HCT116 (cell line): ENCODE measurements around the gene PLEKHA5. TPM values are rescaled to one million over a fixed set of nuclear protein-coding genes. Genes with fewer than 3 reads are reported as not detected.

ENCODE experiments used
- ATAC-seq: fragments of 200-7000 bp; cut with Tn5 transposase; 2 replicates; pipeline ENCODE4 v1.9.1; 2020; ENCODE audit warnings: mild to moderate bottlenecking, moderate library complexity
- BruUV-seq: library from RNA; stranded (reverse); fragments of 400-500 nt; replicated peaks from 2 replicates; lab custom pipeline; 2021; lab: Mats Ljungman, UMichigan
- CTCF ChIA-PET: fragments of 300-600 bp; sonication (Branson Sonifier 250); formaldehyde crosslinking; loops from one replicate; lab custom pipeline; 2021; ENCODE audit warnings: antibody characterized with exemption; lab: Charles Lee
- POLR2A ChIA-PET: fragments of 300-600, 350-600 bp; sonication (Branson Sonifier 250); formaldehyde crosslinking; loops from one replicate; lab custom pipeline; 2021; ENCODE audit warnings: antibody characterized with exemption; lab: Charles Lee
- RAD21 ChIA-PET, 2 experiments: fragments of 300-600 bp; sonication (Branson Sonifier 250); formaldehyde crosslinking; loops; one replicate each; lab custom pipeline; 2023; ENCODE audit warnings: low total read pairs in 2 of 2; ENCODE audit not compliant: uncharacterized antibody in 2 of 2, unreplicated experiment in 2 of 2, low non-redundant PET in 1 of 2; lab: Charles Lee
- DNase-seq: peaks from one replicate; pipeline ENCODE4 v3.0.0-alpha.2; 2010; ENCODE audit warnings: low read depth, low spot score
- H2AFZ ChIP-seq: fragments of 200-600 bp; shearing (Covaris generic), sonication (generic); 2 replicates; pipeline ENCODE4 v1.6.1; 2017; ENCODE audit warnings: low read depth, mixed run types, mixed read lengths, antibody characterized with exemption, low read length; ENCODE audit not compliant: poor library complexity, severe bottlenecking
- H3K27ac ChIP-seq: 2 replicates; pipeline ENCODE4 v1.5.1; 2012; ENCODE audit warnings: low read depth, low read length
- H3K27me3 ChIP-seq: fragments of 200-600 bp; sonication (generic); 2 replicates; pipeline ENCODE4 v1.6.1; 2016; ENCODE audit warnings: mixed run types, low read length, mixed read lengths; ENCODE audit not compliant: insufficient read depth
- H3K36me3 ChIP-seq, 2 experiments: fragments of 200-500 bp in 1 of 2; fragments of 200-600 bp in 1 of 2; sonication (Bioruptor generic) in 1 of 2; sonication (generic) in 1 of 2; 2 replicates each; pipeline versions ENCODE4 v1.5.1 to v1.6.1; 2014 to 2016; ENCODE audit warnings: low read length in 2 of 2, inconsistent platforms in 1 of 2, mixed read lengths in 1 of 2, mixed run types in 1 of 2; ENCODE audit not compliant: insufficient read depth in 2 of 2, control insufficient read depth in 1 of 2
- H3K4me1 ChIP-seq, 2 experiments: fragments of 200-600 bp in 1 of 2; sonication (generic) in 1 of 2; 2 replicates each; pipeline versions ENCODE4 v1.5.1 to v1.6.1; 2012 to 2017; ENCODE audit warnings: low read length in 2 of 2, inconsistent platforms in 1 of 2, mild to moderate bottlenecking in 1 of 2, mixed read lengths in 1 of 2, mixed run types in 1 of 2, moderate library complexity in 1 of 2; ENCODE audit not compliant: insufficient read depth in 2 of 2, control insufficient read depth in 1 of 2
- H3K4me2 ChIP-seq: fragments of 200-600 bp; sonication (generic); 2 replicates; pipeline ENCODE4 v1.6.1; 2017; ENCODE audit warnings: mixed run types, low read length, mixed read lengths
- H3K4me3 ChIP-seq, 2 experiments: fragments of 200-600 bp in 1 of 2; sonication (generic) in 1 of 2; replicated peaks in 1 of 2; 2 replicates each; pipeline ENCODE4 v1.5.1; 2011 to 2016; ENCODE audit warnings: low read length in 2 of 2, control low read depth in 1 of 2, low read depth in 1 of 2, mild to moderate bottlenecking in 1 of 2, mixed read lengths in 1 of 2, mixed run types in 1 of 2
- H3K79me2 ChIP-seq: fragments of 200-600 bp; sonication (generic); 2 replicates; pipeline ENCODE4 v1.6.1; 2017; ENCODE audit warnings: mild to moderate bottlenecking, mixed run types, low read length, moderate library complexity, mixed read lengths; ENCODE audit not compliant: insufficient read depth
- H3K9ac ChIP-seq: fragments of 200-600 bp; sonication (generic); 2 replicates; pipeline ENCODE4 v1.6.1; 2016; ENCODE audit warnings: low read length, mixed read lengths
- H3K9me2 ChIP-seq: fragments of 200-600 bp; sonication (generic), shearing (Covaris generic); 2 replicates; pipeline ENCODE4 v1.6.1; 2017; ENCODE audit warnings: mixed run types, mild to moderate bottlenecking, moderate library complexity; ENCODE audit not compliant: insufficient read depth
- H3K9me3 ChIP-seq, 2 experiments: fragments of 200-500 bp in 1 of 2; fragments of 200-600 bp in 1 of 2; sonication (Bioruptor generic) in 1 of 2; sonication (generic) in 1 of 2; 2 replicates each; pipeline ENCODE4 v1.6.1; 2014 to 2017; ENCODE audit warnings: low read length in 2 of 2, mixed read lengths in 2 of 2, inconsistent platforms in 1 of 2, low read depth in 1 of 2, mild to moderate bottlenecking in 1 of 2, mixed run types in 1 of 2, moderate library complexity in 1 of 2; ENCODE audit not compliant: control insufficient read depth in 1 of 2, insufficient read depth in 1 of 2
- H4K20me1 ChIP-seq: fragments of 200-600 bp; sonication (generic), shearing (Covaris generic); 2 replicates; pipeline ENCODE4 v1.6.1; 2017; ENCODE audit warnings: mixed run types, mild to moderate bottlenecking, moderate library complexity; ENCODE audit not compliant: insufficient read depth
- CBX3 ChIP-seq: IDR thresholded peaks from 2 replicates; pipeline ENCODE4 v1.6.1; 2012; ENCODE audit warnings: low read depth
- EGR1 ChIP-seq: IDR thresholded peaks from 2 replicates; pipeline ENCODE4 v1.6.1; 2012; ENCODE audit warnings: low read depth
- ELF1 ChIP-seq: IDR thresholded peaks from 2 replicates; pipeline ENCODE4 v1.6.1; 2012; ENCODE audit warnings: low read depth, borderline replicate concordance
- EZH2phosphoT487 ChIP-seq: fragments of 200-600 bp; IDR thresholded peaks from 2 replicates; pipeline ENCODE4 v1.6.1; 2018; ENCODE audit warnings: antibody characterized with exemption, borderline replicate concordance
- FOSL1 ChIP-seq: IDR thresholded peaks from 2 replicates; pipeline ENCODE4 v1.6.1; 2012; ENCODE audit warnings: low read depth
- JUND ChIP-seq: IDR thresholded peaks from 2 replicates; pipeline ENCODE4 v1.6.1; 2012
- POLR2A ChIP-seq: IDR thresholded peaks from 2 replicates; pipeline ENCODE4 v1.7.0; 2011; ENCODE audit warnings: borderline replicate concordance; ENCODE audit not compliant: insufficient read depth, insufficient read length; ENCODE audit errors: extremely low read depth
- RAD21 ChIP-seq: IDR thresholded peaks from 2 replicates; pipeline ENCODE4 v1.6.1; 2012; ENCODE audit warnings: low read depth, mild to moderate bottlenecking
- TCF7L2 ChIP-seq: IDR thresholded peaks from 2 replicates; pipeline ENCODE4 v1.7.0; 2011; ENCODE audit warnings: borderline replicate concordance, inconsistent platforms; ENCODE audit not compliant: insufficient read depth, insufficient read length; ENCODE audit errors: extremely low read depth
- YY1 ChIP-seq: IDR thresholded peaks from 2 replicates; pipeline ENCODE4 v1.6.1; 2011; ENCODE audit warnings: low read length, low read depth, moderate library complexity, mild to moderate bottlenecking; ENCODE audit not compliant: insufficient replicate concordance; ENCODE audit errors: extremely low read depth
- ZFX ChIP-seq: fragments of 450-650 bp; IDR thresholded peaks from 2 replicates; pipeline ENCODE4 v1.6.1; 2017
- ZNF274 ChIP-seq: fragments of 200-500 bp; sonication (Bioruptor generic); IDR thresholded peaks from 2 replicates; pipeline ENCODE4 v1.6.1; 2014; ENCODE audit warnings: mild to moderate bottlenecking, low read depth, low read length, inconsistent platforms
- intact Hi-C: fragments of 100-400 bp; cut with micrococcal nuclease; formaldehyde crosslinking; loops from 2 replicates; pipeline ENCODE4 v1.10.0; 2022
- total RNA-seq: library from RNA; stranded (reverse); gene quantifications from one replicate; pipeline ENCODE4 v1.2.1, GENCODE V29; 2021; ENCODE audit not compliant: unreplicated experiment
- TF ChIP-seq, protein P1 (sequence below): IDR thresholded peaks from 2 replicates; pipeline ENCODE4 v1.6.1; 2012
- TF ChIP-seq, protein P2 (sequence below): IDR thresholded peaks from 2 replicates; pipeline ENCODE4 v1.6.1; 2012; ENCODE audit warnings: low read depth
- TF ChIP-seq, protein P3 (sequence below), 3 experiments: fragments of 200-600 bp in 1 of 3; sonication (generic) in 1 of 3; IDR thresholded peaks in 2 of 3; conservative IDR thresholded peaks in 1 of 3; 2 replicates each; pipeline ENCODE4 v1.5.1; 2012 to 2017; ENCODE audit warnings: low read depth in 2 of 3, low read length in 2 of 3, antibody characterized with exemption in 1 of 3, borderline replicate concordance in 1 of 3, control low read depth in 1 of 3, mild to moderate bottlenecking in 1 of 3, mixed read lengths in 1 of 3, mixed run types in 1 of 3, moderate library complexity in 1 of 3; ENCODE audit not compliant: insufficient read depth in 1 of 3

Gene PLEKHA5
- total RNA-seq, 1 experiment from 2014 or later = 18.9 TPM

DNA sequence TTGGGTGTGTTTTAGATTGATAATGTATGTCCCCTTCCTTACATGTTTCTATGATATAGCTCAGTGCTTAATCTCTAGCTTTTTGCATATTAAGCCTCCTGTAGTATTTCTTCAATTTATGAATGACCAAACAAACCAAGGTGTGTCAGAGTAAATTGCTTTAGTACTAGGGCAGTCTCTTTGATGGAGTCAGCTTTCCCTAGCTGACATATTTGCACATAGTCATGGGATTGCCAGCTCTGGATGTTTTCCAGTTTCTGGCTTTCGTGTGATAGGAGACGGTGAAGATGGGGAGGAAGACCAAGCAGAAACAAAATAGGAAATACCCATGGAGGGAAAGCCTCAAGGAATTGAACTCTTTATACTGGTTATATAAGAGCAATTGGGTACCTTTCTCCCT lies 148.9 kb downstream of the PLEKHA5 start:
- ChIA-PET POLR2A (no interaction called here), CTCF (no interaction called here), RAD21 (no interaction called here)
- DNase-seq (no peak), ATAC-seq (no peak)
- TF ChIP-seq, protein P1, sequence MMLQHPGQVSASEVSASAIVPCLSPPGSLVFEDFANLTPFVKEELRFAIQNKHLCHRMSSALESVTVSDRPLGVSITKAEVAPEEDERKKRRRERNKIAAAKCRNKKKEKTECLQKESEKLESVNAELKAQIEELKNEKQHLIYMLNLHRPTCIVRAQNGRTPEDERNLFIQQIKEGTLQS = no peak
- TF ChIP-seq POLR2A (no peak), RAD21 (no peak), YY1 (no peak), EGR1 (no peak), ELF1 (no peak), ZNF274 (no peak), ZFX (no peak), JUND (no peak), EZH2phosphoT487 (no peak), TCF7L2 (no peak), CBX3 (no peak), FOSL1 (no peak)
- TF ChIP-seq, protein P2, sequence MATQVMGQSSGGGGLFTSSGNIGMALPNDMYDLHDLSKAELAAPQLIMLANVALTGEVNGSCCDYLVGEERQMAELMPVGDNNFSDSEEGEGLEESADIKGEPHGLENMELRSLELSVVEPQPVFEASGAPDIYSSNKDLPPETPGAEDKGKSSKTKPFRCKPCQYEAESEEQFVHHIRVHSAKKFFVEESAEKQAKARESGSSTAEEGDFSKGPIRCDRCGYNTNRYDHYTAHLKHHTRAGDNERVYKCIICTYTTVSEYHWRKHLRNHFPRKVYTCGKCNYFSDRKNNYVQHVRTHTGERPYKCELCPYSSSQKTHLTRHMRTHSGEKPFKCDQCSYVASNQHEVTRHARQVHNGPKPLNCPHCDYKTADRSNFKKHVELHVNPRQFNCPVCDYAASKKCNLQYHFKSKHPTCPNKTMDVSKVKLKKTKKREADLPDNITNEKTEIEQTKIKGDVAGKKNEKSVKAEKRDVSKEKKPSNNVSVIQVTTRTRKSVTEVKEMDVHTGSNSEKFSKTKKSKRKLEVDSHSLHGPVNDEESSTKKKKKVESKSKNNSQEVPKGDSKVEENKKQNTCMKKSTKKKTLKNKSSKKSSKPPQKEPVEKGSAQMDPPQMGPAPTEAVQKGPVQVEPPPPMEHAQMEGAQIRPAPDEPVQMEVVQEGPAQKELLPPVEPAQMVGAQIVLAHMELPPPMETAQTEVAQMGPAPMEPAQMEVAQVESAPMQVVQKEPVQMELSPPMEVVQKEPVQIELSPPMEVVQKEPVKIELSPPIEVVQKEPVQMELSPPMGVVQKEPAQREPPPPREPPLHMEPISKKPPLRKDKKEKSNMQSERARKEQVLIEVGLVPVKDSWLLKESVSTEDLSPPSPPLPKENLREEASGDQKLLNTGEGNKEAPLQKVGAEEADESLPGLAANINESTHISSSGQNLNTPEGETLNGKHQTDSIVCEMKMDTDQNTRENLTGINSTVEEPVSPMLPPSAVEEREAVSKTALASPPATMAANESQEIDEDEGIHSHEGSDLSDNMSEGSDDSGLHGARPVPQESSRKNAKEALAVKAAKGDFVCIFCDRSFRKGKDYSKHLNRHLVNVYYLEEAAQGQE = no peak
- TF ChIP-seq, protein P3, sequence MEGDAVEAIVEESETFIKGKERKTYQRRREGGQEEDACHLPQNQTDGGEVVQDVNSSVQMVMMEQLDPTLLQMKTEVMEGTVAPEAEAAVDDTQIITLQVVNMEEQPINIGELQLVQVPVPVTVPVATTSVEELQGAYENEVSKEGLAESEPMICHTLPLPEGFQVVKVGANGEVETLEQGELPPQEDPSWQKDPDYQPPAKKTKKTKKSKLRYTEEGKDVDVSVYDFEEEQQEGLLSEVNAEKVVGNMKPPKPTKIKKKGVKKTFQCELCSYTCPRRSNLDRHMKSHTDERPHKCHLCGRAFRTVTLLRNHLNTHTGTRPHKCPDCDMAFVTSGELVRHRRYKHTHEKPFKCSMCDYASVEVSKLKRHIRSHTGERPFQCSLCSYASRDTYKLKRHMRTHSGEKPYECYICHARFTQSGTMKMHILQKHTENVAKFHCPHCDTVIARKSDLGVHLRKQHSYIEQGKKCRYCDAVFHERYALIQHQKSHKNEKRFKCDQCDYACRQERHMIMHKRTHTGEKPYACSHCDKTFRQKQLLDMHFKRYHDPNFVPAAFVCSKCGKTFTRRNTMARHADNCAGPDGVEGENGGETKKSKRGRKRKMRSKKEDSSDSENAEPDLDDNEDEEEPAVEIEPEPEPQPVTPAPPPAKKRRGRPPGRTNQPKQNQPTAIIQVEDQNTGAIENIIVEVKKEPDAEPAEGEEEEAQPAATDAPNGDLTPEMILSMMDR (IDR thresholded peaks at IDR 0.05 in 2 of 3, conservative IDR thresholded peaks at IDR 0.05 in 1 of 3; ENCODE audit: borderline replicate concordance in 1 of 3, insufficient read depth in 1 of 3, low read depth in 2 of 3, low read length in 2 of 3) = no peak
- no peaks in the 10 kb centered on the region for H3K9me2 ChIP-seq
- peaks cover 0 to 5% of the 10 kb centered on the region in 2 experiments; a peak in 1 of 4 replicates for H3K36me3 ChIP-seq
- H3K9me3 ChIP-seq = no peaks in the 10 kb centered on the region
- H3K27ac ChIP-seq = no peak overlapping the region
- no peaks in the 10 kb centered on the region for H4K20me1 ChIP-seq
- intact Hi-C loops = no loop called here
- H3K4me3 ChIP-seq = no peak overlapping the region
- BruUV-seq = no TSS peak
- H3K9ac ChIP-seq = no peak overlapping the region
- H2AFZ ChIP-seq = no peak overlapping the region
- no peak overlapping the region for H3K4me2 ChIP-seq
- no peaks in the 10 kb centered on the region for H3K79me2 ChIP-seq
- H3K4me1 ChIP-seq = peaks cover 9 to 14% of the 10 kb centered on the region in 2 experiments
- no peaks in the 10 kb centered on the region for H3K27me3 ChIP-seq
